Gastrocnemius medialis (tissue), 4 donors: ENCODE measurements around the gene PRPF4. TPM values are rescaled to one million over a fixed set of nuclear protein-coding genes. Genes with fewer than 3 reads are reported as not detected.

ENCODE experiments used
- ATAC-seq, 2 donors: fragments of 150-250 bp; one replicate each; pipeline ENCODE4 v1.9.1; 2016
- DNase-seq, 2 donors: peaks; one replicate each; pipeline ENCODE4 v3.0.0-alpha.2; 2019
- H3K27ac ChIP-seq, 4 donors: fragments of 200-600 bp; sonication (generic); 1 replicate in 1 of 4; 2 replicates in 3 of 4; pipeline ENCODE4 v1.5.1; 2016 to 2018; ENCODE audit warnings: mild to moderate bottlenecking in 2 of 4, moderate library complexity in 1 of 4
- H3K27me3 ChIP-seq, 3 donors: fragments of 200-600 bp; sonication (generic) in 2 of 3; 1 replicate in 1 of 3; 2 replicates in 2 of 3; pipeline versions ENCODE4 v1.5.1 to v1.6.0; 2016 to 2019; ENCODE audit warnings: mild to moderate bottlenecking in 1 of 3, moderate library complexity in 1 of 3
- H3K36me3 ChIP-seq, 2 donors: fragments of 200-600 bp; sonication (generic) in 1 of 2; one replicate each; pipeline ENCODE4 v1.5.1; 2017 to 2018
- H3K4me1 ChIP-seq, 2 donors: fragments of 200-600 bp; sonication (generic) in 1 of 2; one replicate each; pipeline ENCODE4 v1.5.1; 2016 to 2017; ENCODE audit warnings: mild to moderate bottlenecking in 2 of 2
- H3K4me3 ChIP-seq, 4 donors: fragments of 200-600 bp; sonication (generic) in 3 of 4; 1 replicate in 1 of 4; 2 replicates in 3 of 4; pipeline ENCODE4 v1.5.1; 2016 to 2019; ENCODE audit warnings: mild to moderate bottlenecking in 2 of 4
- H3K9me3 ChIP-seq, 3 donors: fragments of 200-600 bp; sonication (generic) in 2 of 3; 1 replicate in 1 of 3; 2 replicates in 2 of 3; pipeline ENCODE4 v1.5.1; 2016 to 2019
- CTCF ChIP-seq, 5 experiments: fragments of 450-650 bp in 3 of 5; fragments of 200-600 bp in 2 of 5; sonication (generic) in 2 of 5; IDR thresholded peaks in 4 of 5; conservative IDR thresholded peaks in 1 of 5; 1 replicate in 4 of 5; 2 replicates in 1 of 5; pipeline ENCODE4 v1.5.1; 2016 to 2019; ENCODE audit warnings: antibody characterized with exemption in 5 of 5, mild to moderate bottlenecking in 3 of 5, moderate library complexity in 3 of 5
- POLR2A ChIP-seq, 2 donors: fragments of 450-650 bp; IDR thresholded peaks; one replicate each; pipeline ENCODE4 v1.6.1; 2017; ENCODE audit warnings: antibody characterized with exemption in 2 of 2, mild to moderate bottlenecking in 2 of 2, moderate library complexity in 2 of 2
- in situ Hi-C, 4 donors: fragments of 200-750 bp; cut with MboI; loops; one replicate each; pipeline versions ENCODE4 v1.15.0 to v1.8.0; 2017; ENCODE audit warnings: low sequenced_read_pairs in 4 of 4
- intact Hi-C: fragments of 100-400 bp; cut with DNase I; formaldehyde crosslinking; loops from one replicate; pipeline ENCODE4 v1.15.1; 2023; ENCODE audit warnings: low total_unique reads
- total RNA-seq, 4 donors: library from RNA; depleted of rRNA; stranded (reverse); fragments of >200 nt; gene quantifications; one replicate each; pipeline versions ENCODE4 v1.1.0 to v1.2.3, GENCODE V29; 2016

PRPF4 gene
- total RNA-seq, 4 donors from 2014 or later, result 14.0 to 19.6 (median 16.4) TPM

- H3K9me3 ChIP-seq, result no peaks in the 10 kb centered on the region
- no peak for ATAC-seq
- no peak overlapping the region for H3K27ac ChIP-seq
- no peak overlapping the region for H3K4me3 ChIP-seq
- no peaks in the 10 kb centered on the region for H3K36me3 ChIP-seq
- peaks cover 9 to 20% of the 10 kb centered on the region in 2 donors for H3K4me1 ChIP-seq
- DNase-seq, result no peak
- in situ Hi-C loops (no loop called here), intact Hi-C loops (loop anchor here (5.0 to 10.0 kb wide), 2 partner anchors 60 to 287 kb away; partner anchors contain the start of genes ALAD and ZFP37)
- TF ChIP-seq POLR2A (IDR thresholded peaks at IDR 0.05) (no peak), CTCF (IDR thresholded peaks at IDR 0.05 in 4 of 5, conservative IDR thresholded peaks at IDR 0.05 in 1 of 5) (no peak)
- H3K27me3 ChIP-seq, result no peaks in the 10 kb centered on the region
Observed at GRCh38 chr9:113341712-113342410, 66.4 kb downstream of the PRPF4 start.

Other genes starting within 250 kb of the PRPF4 start
- gene ZFP37, start 218.9 kb upstream of the PRPF4 start, total RNA-seq, result 1 to 10 TPM in 3 of 4 donors, under 1 TPM in 1; 0.49 to 2.6 (median 1.7) TPM
- gene SLC31A2, start 124.7 kb upstream of the PRPF4 start, total RNA-seq, result 10 to 100 TPM; 17.5 to 29.6 (median 23.9) TPM
- 10 to 100 TPM; 13.3 to 17.5 (median 14.5) TPM for gene FKBP15, start 54.4 kb upstream of the PRPF4 start, total RNA-seq
- 1 to 10 TPM; 2.9 to 5.6 (median 4.3) TPM for gene SLC31A1, start 54.1 kb upstream of the PRPF4 start, total RNA-seq
- 10 to 100 TPM; 16.7 to 34.0 (median 28.3) TPM for gene CDC26, start 86 bp upstream of the PRPF4 start, total RNA-seq
- not detected for gene RNF183, start 27.7 kb downstream of the PRPF4 start, total RNA-seq
- 1 to 10 TPM in 1 of 4 donors, under 1 TPM in 2, not detected in 1; 0.29 to 1.1 (median 0.36) TPM for gene WDR31, start 64.6 kb downstream of the PRPF4 start, total RNA-seq
- gene BSPRY, start 73.9 kb downstream of the PRPF4 start, total RNA-seq, result under 1 TPM in 1 of 4 donors, not detected in 3; 0.12 TPM
- 10 to 100 TPM; 10.3 to 16.2 (median 14.1) TPM for gene HDHD3, start 101.3 kb downstream of the PRPF4 start, total RNA-seq
- 10 to 100 TPM in 2 of 4 donors, 1 to 10 TPM in 2; 8.9 to 16.2 (median 12.3) TPM for gene ALAD, start 125.6 kb downstream of the PRPF4 start, total RNA-seq
- gene POLE3, start 135.0 kb downstream of the PRPF4 start, total RNA-seq, result 10 to 100 TPM; 42.9 to 66.4 (median 57.8) TPM
- gene C9orf43, start 135.1 kb downstream of the PRPF4 start, total RNA-seq, result not detected
- 10 to 100 TPM in 2 of 4 donors, 1 to 10 TPM in 2; 5.9 to 11.8 (median 9.8) TPM for gene RGS3, start 188.1 kb downstream of the PRPF4 start, total RNA-seq